Measurements from ENCODE around the gene CACNB2. TPM values are rescaled to one million over a fixed set of nuclear protein-coding genes. Genes with fewer than 3 reads are reported as not detected.
A peak's percentile ranks its signal among the peaks of the same experiment; 100 is the strongest.
"Not testable (repeated sequence)": the region's sequence is repeated elsewhere in the genome, so short reads cannot be mapped to it uniquely, and the experiment has no call there.

The CACNB2 gene
- total RNA-seq, 1 experiment from 2014 or later: not detected

- no peaks in the 10 kb centered on the region for H3K79me2 ChIP-seq (ENCODE audit: low read depth)
- no peak for DNase-seq
- no peak overlapping the region for H3K4me3 ChIP-seq
- H3F3A ChIP-seq (ENCODE audit: insufficient read depth, low read depth): no peaks in the 10 kb centered on the region
- H3K36me3 ChIP-seq (ENCODE audit: low read depth): no peaks in the 10 kb centered on the region
- H3K27ac ChIP-seq: no peak overlapping the region
- no peaks in the 10 kb centered on the region for H3K4me1 ChIP-seq (replicated peaks; ENCODE audit: insufficient read depth)
- no peak for TF ChIP-seq CTCF (conservative IDR thresholded peaks at IDR 0.05)
- no peak for TF ChIP-seq EZH2 (IDR thresholded peaks at IDR 0.05; ENCODE audit: low read depth)
- H4K20me1 ChIP-seq (ENCODE audit: insufficient read depth): no peaks in the 10 kb centered on the region
- POLR2A ChIA-PET (ENCODE audit: unreplicated experiment): no interaction called here
- peaks cover 7% of the 10 kb centered on the region; the same call in 1 of the 2 replicates for H3K27me3 ChIP-seq (ENCODE audit: insufficient read depth, low read depth)
- H3K9me3 ChIP-seq (ENCODE audit: insufficient read depth, low read depth): no peaks in the 10 kb centered on the region
- CTCF ChIA-PET: no interaction called here
- H3K4me2 ChIP-seq: no peak overlapping the region
- H2AFZ ChIP-seq: no peak overlapping the region
- no TSS peak for BruUV-seq (replicated peaks)
- intact Hi-C loops (cut with micrococcal nuclease; ENCODE audit: unreplicated experiment): no loop called here
- H3K9me2 ChIP-seq (ENCODE audit: insufficient read depth): no peaks in the 10 kb centered on the region
Measured at GRCh38 chr10:18178854-18179483, 38.7 kb downstream of the CACNB2 start.

GRCh38 chr10:18179891-18180290 is 39.7 kb downstream of the CACNB2 start:
- Histone ChIP-seq H3F3A (ENCODE audit: insufficient read depth, low read depth) (no peaks in the 10 kb centered on the region), H3K9me2 (ENCODE audit: insufficient read depth) (no peaks in the 10 kb centered on the region), H3K4me3 (no peak overlapping the region), H3K79me2 (ENCODE audit: low read depth) (no peaks in the 10 kb centered on the region), H4K20me1 (ENCODE audit: insufficient read depth) (no peaks in the 10 kb centered on the region), H3K36me3 (ENCODE audit: low read depth) (no peaks in the 10 kb centered on the region), H3K27me3 (ENCODE audit: insufficient read depth, low read depth) (peaks cover 7% of the 10 kb centered on the region; the same call in 1 of the 2 replicates), H3K4me1 (replicated peaks; ENCODE audit: insufficient read depth) (no peaks in the 10 kb centered on the region), H3K4me2 (no peak overlapping the region), H3K27ac (no peak overlapping the region), H3K9me3 (ENCODE audit: insufficient read depth, low read depth) (no peaks in the 10 kb centered on the region), H2AFZ (no peak overlapping the region)
- intact Hi-C loops (cut with micrococcal nuclease; ENCODE audit: unreplicated experiment): no loop called here
- TF ChIP-seq EZH2 (IDR thresholded peaks at IDR 0.05; ENCODE audit: low read depth) (no peak), CTCF (conservative IDR thresholded peaks at IDR 0.05) (no peak)
- no peak for DNase-seq
- ChIA-PET POLR2A (ENCODE audit: unreplicated experiment) (interaction anchor here (0.7 kb wide), 1 partner anchor 729 kb away, joined by 3 read pairs; no protein-coding TSS in a partner anchor), CTCF (no interaction called here)
- no TSS peak for BruUV-seq (replicated peaks)

- DNase-seq; H3K27me3 ChIP-seq (ENCODE audit: insufficient read depth, low read depth); H3K9me3 ChIP-seq (ENCODE audit: insufficient read depth, low read depth); H3K4me1 ChIP-seq (replicated peaks; ENCODE audit: insufficient read depth); H3K4me2 ChIP-seq; H3K36me3 ChIP-seq (ENCODE audit: low read depth); H4K20me1 ChIP-seq (ENCODE audit: insufficient read depth); H2AFZ ChIP-seq; BruUV-seq (replicated peaks); H3K79me2 ChIP-seq (ENCODE audit: low read depth); H3F3A ChIP-seq (ENCODE audit: insufficient read depth, low read depth); intact Hi-C loops (cut with micrococcal nuclease; ENCODE audit: unreplicated experiment); H3K9me2 ChIP-seq (ENCODE audit: insufficient read depth); POLR2A ChIA-PET (ENCODE audit: unreplicated experiment); H3K4me3 ChIP-seq; CTCF ChIA-PET; H3K27ac ChIP-seq: not testable (repeated sequence)
Measured at GRCh38 chr10:18181382-18181781, 41.2 kb downstream of the CACNB2 start.

- no TSS peak for BruUV-seq (replicated peaks)
- ChIA-PET POLR2A (ENCODE audit: unreplicated experiment) (no interaction called here), CTCF (no interaction called here)
- Histone ChIP-seq H2AFZ (no peak overlapping the region), H3K4me2 (no peak overlapping the region), H3K27me3 (ENCODE audit: insufficient read depth, low read depth) (no peaks in the 10 kb centered on the region), H4K20me1 (ENCODE audit: insufficient read depth) (no peaks in the 10 kb centered on the region), H3K4me3 (no peak overlapping the region), H3K9me3 (ENCODE audit: insufficient read depth, low read depth) (no peaks in the 10 kb centered on the region), H3K9me2 (ENCODE audit: insufficient read depth) (no peaks in the 10 kb centered on the region), H3K79me2 (ENCODE audit: low read depth) (no peaks in the 10 kb centered on the region), H3K4me1 (replicated peaks; ENCODE audit: insufficient read depth) (no peaks in the 10 kb centered on the region), H3K27ac (no peak overlapping the region), H3K36me3 (ENCODE audit: low read depth) (no peaks in the 10 kb centered on the region), H3F3A (ENCODE audit: insufficient read depth, low read depth) (no peaks in the 10 kb centered on the region)
- intact Hi-C loops (cut with micrococcal nuclease; ENCODE audit: unreplicated experiment): no loop called here
- TF ChIP-seq CTCF (conservative IDR thresholded peaks at IDR 0.05): no peak
- TF ChIP-seq EZH2 (IDR thresholded peaks at IDR 0.05; ENCODE audit: low read depth): no peak
- peak in 1 of 2 experiments; percentile 35 for DNase-seq
Measured at GRCh38 chr10:18185621-18186020, 45.4 kb downstream of the CACNB2 start.
